HepG2 (cell line): ENCODE results near the gene RETN. TPM values are rescaled to one million over a fixed set of nuclear protein-coding genes. Genes with fewer than 3 reads are reported as not detected.
A peak's percentile ranks its signal among the peaks of the same experiment; 100 is the strongest.

ENCODE experiments used
- ATF7 ChIP-seq, 2 experiments: fragments of 450-650 bp in 1 of 2; sonication (generic) in 1 of 2; formaldehyde crosslinking in 1 of 2; IDR thresholded peaks; 2 replicates each; pipeline versions ENCODE4 v1.4.0 to v1.6.1; 2016 to 2020; ENCODE audit warnings: antibody characterized with exemption in 1 of 2, mild to moderate bottlenecking in 1 of 2, missing genetic modification reagents in 1 of 2
- CENPT ChIP-seq: sonication (generic); formaldehyde crosslinking; IDR thresholded peaks from 2 replicates; pipeline ENCODE4 v1.8.0; 2022; ENCODE audit warnings: low read depth, mild to moderate bottlenecking, moderate library complexity, missing genetic modification reagents
- EZH2 ChIP-seq: conservative IDR thresholded peaks from 2 replicates; pipeline ENCODE4 v1.6.1; 2012; ENCODE audit warnings: mild to moderate bottlenecking, low read depth, low read length, moderate library complexity
- FLYWCH1 ChIP-seq: sonication (generic); formaldehyde crosslinking; IDR thresholded peaks from 2 replicates; pipeline ENCODE4 v1.8.1; 2023; ENCODE audit warnings: mild to moderate bottlenecking, missing genetic modification reagents
- FOXO1 ChIP-seq: sonication (generic); formaldehyde crosslinking; IDR thresholded peaks from 2 replicates; pipeline ENCODE4 v1.4.0; 2020; ENCODE audit warnings: missing genetic modification reagents
- FOXP4 ChIP-seq: sonication (generic); formaldehyde crosslinking; IDR thresholded peaks from 2 replicates; pipeline ENCODE4 v1.4.0; 2020; ENCODE audit warnings: missing genetic modification reagents
- GFI1 ChIP-seq: sonication (generic); formaldehyde crosslinking; IDR thresholded peaks from 2 replicates; pipeline ENCODE4 v1.5.0; 2020; ENCODE audit warnings: missing genetic modification reagents, mild to moderate bottlenecking, borderline replicate concordance
- KDM4B ChIP-seq: sonication (generic); formaldehyde crosslinking; IDR thresholded peaks from 2 replicates; pipeline ENCODE4 v1.4.0; 2020; ENCODE audit warnings: missing genetic modification reagents
- PREB ChIP-seq: sonication (generic); formaldehyde crosslinking; IDR thresholded peaks from 2 replicates; pipeline ENCODE4 v1.4.0; 2020; ENCODE audit warnings: missing genetic modification reagents
- RBM22 ChIP-seq: fragments of 200-400 bp; formaldehyde crosslinking; optimal IDR thresholded peaks from 2 replicates; pipeline ENCODE3; 2017; ENCODE audit warnings: mild to moderate bottlenecking, low read length, moderate library complexity
- SRY ChIP-seq: sonication (generic); formaldehyde crosslinking; IDR thresholded peaks from 2 replicates; pipeline ENCODE4 v1.8.0; 2022; ENCODE audit warnings: mild to moderate bottlenecking, missing genetic modification reagents
- TARDBP ChIP-seq: sonication (generic); formaldehyde crosslinking; IDR thresholded peaks from 2 replicates; pipeline ENCODE4 v1.8.0; 2022; ENCODE audit warnings: mild to moderate bottlenecking, missing genetic modification reagents
- ZBTB25 ChIP-seq: IDR thresholded peaks from 2 replicates; pipeline ENCODE4 v1.6.1; 2018; ENCODE audit warnings: missing genetic modification reagents
- ZEB1 ChIP-seq: IDR thresholded peaks from 2 replicates; pipeline ENCODE4 v1.6.1; 2012; ENCODE audit warnings: mild to moderate bottlenecking, low read depth, inconsistent platforms; ENCODE audit not compliant: insufficient replicate concordance
- ZNF251 ChIP-seq: sonication (generic); formaldehyde crosslinking; IDR thresholded peaks from 2 replicates; pipeline ENCODE4 v1.9.0; 2021; ENCODE audit warnings: mild to moderate bottlenecking, missing genetic modification reagents
- ZNF430 ChIP-seq: sonication (generic); formaldehyde crosslinking; IDR thresholded peaks from 2 replicates; pipeline ENCODE4 v1.9.0; 2021; ENCODE audit warnings: mild to moderate bottlenecking, missing genetic modification reagents
- ZNF879 ChIP-seq: sonication (generic); formaldehyde crosslinking; IDR thresholded peaks from 2 replicates; pipeline ENCODE4 v1.8.1; 2023; ENCODE audit warnings: missing genetic modification reagents
- polyA plus RNA-seq, 8 experiments: library from polyadenylated mRNA; depleted of rRNA in 3 of 8; stranded (reverse) in 7 of 8; unstranded in 1 of 8; fragments of >200 nt; fragmentation: Illumina TruSeq in 4 of 8; extraction: Trizol in 4 of 8; gene quantifications; 2 replicates each; pipeline versions ENCODE4 v1.2.1 to v1.2.3, GENCODE V29; 2011 to 2016; ENCODE audit warnings: low read depth in 4 of 8, missing spikeins in 1 of 8, mixed read lengths in 1 of 8; ENCODE audit not compliant: insufficient read depth in 1 of 8
- total RNA-seq, 5 experiments: library from RNA; depleted of rRNA; stranded (reverse); fragments of >200 nt; fragmentation: Illumina TruSeq; extraction: Trizol; gene quantifications; 2 replicates each; pipeline ENCODE4 v1.2.3, GENCODE V29; 2016; ENCODE audit warnings: low read depth in 1 of 5
- TF ChIP-seq, protein P1 (sequence below): sonication (generic); formaldehyde crosslinking; IDR thresholded peaks from 2 replicates; pipeline ENCODE4 v1.4.0; 2020; ENCODE audit warnings: missing genetic modification reagents
- TF ChIP-seq, protein P2 (sequence below): sonication (generic); formaldehyde crosslinking; IDR thresholded peaks from 2 replicates; pipeline ENCODE4; 2020; ENCODE audit warnings: missing genetic modification reagents, mild to moderate bottlenecking, borderline replicate concordance

Gene RETN
- total and polyA plus RNA-seq, 2 of the 13 experiments (the other 11 are each of a cell fraction or from before 2014, with no cell fraction given), result not detected

- TF ChIP-seq, protein P1, sequence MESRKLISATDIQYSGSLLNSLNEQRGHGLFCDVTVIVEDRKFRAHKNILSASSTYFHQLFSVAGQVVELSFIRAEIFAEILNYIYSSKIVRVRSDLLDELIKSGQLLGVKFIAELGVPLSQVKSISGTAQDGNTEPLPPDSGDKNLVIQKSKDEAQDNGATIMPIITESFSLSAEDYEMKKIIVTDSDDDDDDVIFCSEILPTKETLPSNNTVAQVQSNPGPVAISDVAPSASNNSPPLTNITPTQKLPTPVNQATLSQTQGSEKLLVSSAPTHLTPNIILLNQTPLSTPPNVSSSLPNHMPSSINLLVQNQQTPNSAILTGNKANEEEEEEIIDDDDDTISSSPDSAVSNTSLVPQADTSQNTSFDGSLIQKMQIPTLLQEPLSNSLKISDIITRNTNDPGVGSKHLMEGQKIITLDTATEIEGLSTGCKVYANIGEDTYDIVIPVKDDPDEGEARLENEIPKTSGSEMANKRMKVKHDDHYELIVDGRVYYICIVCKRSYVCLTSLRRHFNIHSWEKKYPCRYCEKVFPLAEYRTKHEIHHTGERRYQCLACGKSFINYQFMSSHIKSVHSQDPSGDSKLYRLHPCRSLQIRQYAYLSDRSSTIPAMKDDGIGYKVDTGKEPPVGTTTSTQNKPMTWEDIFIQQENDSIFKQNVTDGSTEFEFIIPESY (CRISPR knock-in tag), result peak; percentile 87; the same call in 1 of the 2 replicates
- TF ChIP-seq ZNF251 (CRISPR knock-in tag) (no peak), RBM22 (no peak), CENPT (CRISPR knock-in tag) (no peak), ZNF430 (CRISPR knock-in tag) (0 out of 2 replicates have a peak, but pooled peaks have one; percentile 39), SRY (no peak), GFI1 (CRISPR knock-in tag) (peak; percentile 47; the same call in 1 of the 2 replicates), FOXP4 (CRISPR knock-in tag) (peak; percentile 91), ZNF879 (no peak), KDM4B (CRISPR knock-in tag) (peak; percentile 75; the same call in 1 of the 2 replicates), PREB (no peak), ATF7 (IDR thresholded peaks at IDR 0.05) (peak; percentile 49; the same call in 1 of the 2 replicates), ATF7 (CRISPR knock-in tag; IDR thresholded peaks at IDR 0.05) (no peak; the same call in 1 of the 2 replicates), ZEB1 (peak; percentile 16), FLYWCH1 (no peak), EZH2 (no peak), TARDBP (peak; percentile 75), FOXO1 (CRISPR knock-in tag) (peak; percentile 88), ZBTB25 (CRISPR knock-in tag) (peak; percentile 86; the same call in 1 of the 2 replicates)
- TF ChIP-seq, protein P2, sequence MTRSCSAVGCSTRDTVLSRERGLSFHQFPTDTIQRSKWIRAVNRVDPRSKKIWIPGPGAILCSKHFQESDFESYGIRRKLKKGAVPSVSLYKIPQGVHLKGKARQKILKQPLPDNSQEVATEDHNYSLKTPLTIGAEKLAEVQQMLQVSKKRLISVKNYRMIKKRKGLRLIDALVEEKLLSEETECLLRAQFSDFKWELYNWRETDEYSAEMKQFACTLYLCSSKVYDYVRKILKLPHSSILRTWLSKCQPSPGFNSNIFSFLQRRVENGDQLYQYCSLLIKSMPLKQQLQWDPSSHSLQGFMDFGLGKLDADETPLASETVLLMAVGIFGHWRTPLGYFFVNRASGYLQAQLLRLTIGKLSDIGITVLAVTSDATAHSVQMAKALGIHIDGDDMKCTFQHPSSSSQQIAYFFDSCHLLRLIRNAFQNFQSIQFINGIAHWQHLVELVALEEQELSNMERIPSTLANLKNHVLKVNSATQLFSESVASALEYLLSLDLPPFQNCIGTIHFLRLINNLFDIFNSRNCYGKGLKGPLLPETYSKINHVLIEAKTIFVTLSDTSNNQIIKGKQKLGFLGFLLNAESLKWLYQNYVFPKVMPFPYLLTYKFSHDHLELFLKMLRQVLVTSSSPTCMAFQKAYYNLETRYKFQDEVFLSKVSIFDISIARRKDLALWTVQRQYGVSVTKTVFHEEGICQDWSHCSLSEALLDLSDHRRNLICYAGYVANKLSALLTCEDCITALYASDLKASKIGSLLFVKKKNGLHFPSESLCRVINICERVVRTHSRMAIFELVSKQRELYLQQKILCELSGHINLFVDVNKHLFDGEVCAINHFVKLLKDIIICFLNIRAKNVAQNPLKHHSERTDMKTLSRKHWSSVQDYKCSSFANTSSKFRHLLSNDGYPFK (CRISPR knock-in tag), result peak; percentile 29; the same call in 1 of the 2 replicates
Observed at GRCh38 chr19:7652061-7652641, 16.7 kb upstream of the RETN start (continued).
